Osteocyte (in vitro differentiated cells): ENCODE data around the gene CCDC80. TPM values are rescaled to one million over a fixed set of nuclear protein-coding genes. Genes with fewer than 3 reads are reported as not detected.

ENCODE experiments used
- DNase-seq: peaks from one replicate; pipeline ENCODE4 v3.0.0; 2021; ENCODE audit warnings: mixed read lengths; ENCODE audit not compliant: unreplicated experiment; ENCODE audit errors: extremely low spot score
- H3K27ac Mint-ChIP-seq: one replicate; pipeline ENCODE4 v1.8.0; 2021; ENCODE audit warnings: mild to moderate bottlenecking, mixed read lengths; ENCODE audit not compliant: unreplicated experiment
- H3K27me3 Mint-ChIP-seq: one replicate; pipeline ENCODE4 v1.8.0; 2021; ENCODE audit warnings: mixed read lengths; ENCODE audit not compliant: unreplicated experiment
- H3K36me3 Mint-ChIP-seq: one replicate; pipeline ENCODE4 v1.8.0; 2021; ENCODE audit warnings: mixed read lengths; ENCODE audit not compliant: unreplicated experiment
- H3K4me1 Mint-ChIP-seq: one replicate; pipeline ENCODE4 v1.8.0; 2021; ENCODE audit warnings: mixed read lengths; ENCODE audit not compliant: unreplicated experiment
- H3K4me3 Mint-ChIP-seq: one replicate; pipeline ENCODE4 v1.8.0; 2021; ENCODE audit warnings: mild to moderate bottlenecking, moderate library complexity, mixed read lengths; ENCODE audit not compliant: unreplicated experiment
- H3K9me3 Mint-ChIP-seq: one replicate; pipeline ENCODE4 v1.8.0; 2021; ENCODE audit warnings: mixed read lengths; ENCODE audit not compliant: unreplicated experiment
- total RNA-seq: library from RNA; stranded (reverse); gene quantifications from 2 replicates; pipeline ENCODE4 v1.2.1, GENCODE V29; 2021
- TF ChIP-seq, protein P1 (sequence below): fragments of 200-600 bp; sonication (generic); IDR thresholded peaks from 2 replicates; pipeline ENCODE4 v1.5.0; 2021; ENCODE audit warnings: antibody characterized with exemption, mild to moderate bottlenecking, moderate library complexity

CCDC80 gene
- total RNA-seq, 1 donor from 2014 or later = 1,760 TPM

DNA sequence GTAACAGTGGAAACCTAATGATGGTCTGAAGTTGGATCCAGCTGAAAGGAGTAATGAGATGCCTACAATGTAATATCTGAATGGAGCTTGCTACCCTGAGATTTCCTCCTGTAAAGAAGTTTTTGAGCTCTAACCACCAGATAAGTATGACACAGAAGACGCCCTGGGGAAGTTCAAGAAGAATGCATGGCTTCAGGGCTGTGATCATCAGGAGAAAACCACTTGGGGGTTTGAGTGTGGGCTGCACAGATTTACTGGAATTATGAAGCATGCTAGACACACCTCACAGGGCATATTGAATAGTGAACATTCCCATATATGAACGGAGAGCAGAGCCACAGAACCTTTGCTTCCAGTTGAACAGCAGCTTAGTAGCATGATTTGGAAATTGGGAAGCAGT, 10.6 kb upstream of the CCDC80 start:
- Mint-ChIP-seq H3K4me1 (peaks cover 81% of the 10 kb centered on the region), H3K27ac (peak overlapping the region; percentile 93)
- no peak for DNase-seq

DNA sequence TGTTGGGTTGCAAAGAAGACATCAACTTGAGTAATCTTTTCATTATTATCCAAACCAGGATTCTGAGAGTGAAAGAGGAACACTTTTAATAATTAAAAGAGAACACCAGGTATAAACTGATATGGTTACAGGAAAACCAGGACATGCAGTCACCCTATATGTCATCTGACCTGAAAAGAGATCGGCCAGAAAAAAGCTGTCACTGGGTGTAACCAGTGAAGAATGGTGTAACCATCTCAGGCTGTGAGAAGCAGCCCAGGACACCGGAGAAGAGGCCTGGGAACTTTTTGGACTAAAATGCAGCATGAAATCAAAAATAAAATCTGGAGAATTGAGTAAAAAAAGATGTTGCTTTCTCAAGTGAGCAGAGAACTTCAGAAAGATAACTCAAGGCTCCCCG, 10.1 kb upstream of the CCDC80 start:
- H3K36me3 Mint-ChIP-seq = no peaks in the 10 kb centered on the region
- H3K27ac Mint-ChIP-seq = peak overlapping the region; percentile 93
- H3K4me3 Mint-ChIP-seq = no peak overlapping the region
- no peak for DNase-seq
- TF ChIP-seq, protein P1, sequence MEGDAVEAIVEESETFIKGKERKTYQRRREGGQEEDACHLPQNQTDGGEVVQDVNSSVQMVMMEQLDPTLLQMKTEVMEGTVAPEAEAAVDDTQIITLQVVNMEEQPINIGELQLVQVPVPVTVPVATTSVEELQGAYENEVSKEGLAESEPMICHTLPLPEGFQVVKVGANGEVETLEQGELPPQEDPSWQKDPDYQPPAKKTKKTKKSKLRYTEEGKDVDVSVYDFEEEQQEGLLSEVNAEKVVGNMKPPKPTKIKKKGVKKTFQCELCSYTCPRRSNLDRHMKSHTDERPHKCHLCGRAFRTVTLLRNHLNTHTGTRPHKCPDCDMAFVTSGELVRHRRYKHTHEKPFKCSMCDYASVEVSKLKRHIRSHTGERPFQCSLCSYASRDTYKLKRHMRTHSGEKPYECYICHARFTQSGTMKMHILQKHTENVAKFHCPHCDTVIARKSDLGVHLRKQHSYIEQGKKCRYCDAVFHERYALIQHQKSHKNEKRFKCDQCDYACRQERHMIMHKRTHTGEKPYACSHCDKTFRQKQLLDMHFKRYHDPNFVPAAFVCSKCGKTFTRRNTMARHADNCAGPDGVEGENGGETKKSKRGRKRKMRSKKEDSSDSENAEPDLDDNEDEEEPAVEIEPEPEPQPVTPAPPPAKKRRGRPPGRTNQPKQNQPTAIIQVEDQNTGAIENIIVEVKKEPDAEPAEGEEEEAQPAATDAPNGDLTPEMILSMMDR = no peak
- no peaks in the 10 kb centered on the region for H3K9me3 Mint-ChIP-seq
- no peaks in the 10 kb centered on the region for H3K27me3 Mint-ChIP-seq
- H3K4me1 Mint-ChIP-seq = peaks cover 85% of the 10 kb centered on the region

More for the DNA sequence above, 10.6 kb upstream of the CCDC80 start:
- H3K9me3 Mint-ChIP-seq = no peaks in the 10 kb centered on the region
- H3K27me3 Mint-ChIP-seq = no peaks in the 10 kb centered on the region
- TF ChIP-seq, protein P1 = no peak
- H3K4me3 Mint-ChIP-seq = no peak overlapping the region
- H3K36me3 Mint-ChIP-seq = no peaks in the 10 kb centered on the region

DNA sequence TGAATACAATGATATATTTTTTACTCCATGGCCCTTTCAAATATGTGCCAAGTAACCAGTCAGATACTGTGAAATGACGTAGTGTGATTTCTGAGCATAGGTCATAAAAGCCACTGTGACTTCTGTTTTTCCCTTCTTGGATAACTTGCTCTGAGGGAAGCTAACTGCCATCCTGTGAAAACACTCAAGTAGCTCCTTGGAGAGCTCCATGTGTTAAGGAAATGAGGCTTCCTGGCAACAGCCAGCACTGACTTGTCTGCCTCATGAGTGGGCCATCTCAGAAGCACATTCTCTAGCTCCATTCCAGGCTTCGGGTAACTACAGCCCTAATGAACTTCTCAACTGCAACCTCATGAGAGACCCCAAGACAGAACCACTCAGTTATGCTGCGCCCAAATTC, 9.5 kb upstream of the CCDC80 start:
- no peak for DNase-seq
- Mint-ChIP-seq H3K9me3 (no peaks in the 10 kb centered on the region), H3K27me3 (no peaks in the 10 kb centered on the region), H3K4me3 (no peak overlapping the region), H3K36me3 (no peaks in the 10 kb centered on the region), H3K4me1 (peaks cover 84% of the 10 kb centered on the region), H3K27ac (peak overlapping the region; percentile 93)
- TF ChIP-seq, protein P1 = no peak

DNA sequence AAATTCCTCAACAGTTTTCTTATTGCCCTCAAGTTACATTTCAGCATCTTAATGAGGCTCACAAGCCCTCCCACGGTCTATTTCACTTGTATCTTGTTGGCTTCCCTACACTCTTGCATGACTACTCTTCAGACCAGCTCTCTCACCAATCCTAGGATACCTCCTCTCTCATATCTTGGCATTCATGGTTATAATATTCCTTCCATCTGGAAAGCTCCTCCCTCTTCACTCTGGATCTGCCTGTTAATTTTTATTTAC, 8.5 kb upstream of the CCDC80 start:
- DNase-seq = no peak
- TF ChIP-seq, protein P1 = no peak
- H3K36me3 Mint-ChIP-seq = no peaks in the 10 kb centered on the region
- no peaks in the 10 kb centered on the region for H3K27me3 Mint-ChIP-seq
- peaks cover 79% of the 10 kb centered on the region for H3K4me1 Mint-ChIP-seq
- no peaks in the 10 kb centered on the region for H3K9me3 Mint-ChIP-seq
- peak overlapping the region; percentile 87 for H3K27ac Mint-ChIP-seq
- peak overlapping the region; percentile 16 for H3K4me3 Mint-ChIP-seq

DNA sequence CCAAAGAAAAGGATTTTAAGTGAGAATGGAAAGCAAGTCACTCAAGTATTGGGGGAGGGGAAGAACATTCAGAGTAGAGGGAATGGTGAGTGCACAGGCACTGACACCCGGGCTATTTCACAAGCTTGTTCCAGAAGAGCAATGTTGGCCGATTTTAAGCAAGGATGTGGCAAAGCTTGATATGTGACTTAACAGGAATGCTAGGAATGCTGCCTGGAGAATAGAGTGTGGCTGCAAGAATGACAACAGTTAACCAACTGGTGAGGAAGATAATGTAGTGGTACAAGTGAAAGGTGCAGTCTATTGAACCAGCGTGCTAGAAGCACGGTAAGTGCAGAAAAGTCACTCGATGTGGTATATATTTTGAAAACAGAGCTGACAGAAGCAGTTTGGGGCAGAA, 6.2 kb upstream of the CCDC80 start:
- TF ChIP-seq, protein P1 = no peak
- no peak for DNase-seq
- Mint-ChIP-seq H3K36me3 (no peaks in the 10 kb centered on the region), H3K4me1 (peaks cover 62% of the 10 kb centered on the region), H3K4me3 (peak overlapping the region; percentile 5), H3K27ac (peak overlapping the region; percentile 88), H3K27me3 (no peaks in the 10 kb centered on the region), H3K9me3 (no peaks in the 10 kb centered on the region)
